Measurements from ENCODE around the gene TMEM143.
A peak's percentile ranks its signal among the peaks of the same experiment; 100 is the strongest.

The TMEM143 gene

DNA sequence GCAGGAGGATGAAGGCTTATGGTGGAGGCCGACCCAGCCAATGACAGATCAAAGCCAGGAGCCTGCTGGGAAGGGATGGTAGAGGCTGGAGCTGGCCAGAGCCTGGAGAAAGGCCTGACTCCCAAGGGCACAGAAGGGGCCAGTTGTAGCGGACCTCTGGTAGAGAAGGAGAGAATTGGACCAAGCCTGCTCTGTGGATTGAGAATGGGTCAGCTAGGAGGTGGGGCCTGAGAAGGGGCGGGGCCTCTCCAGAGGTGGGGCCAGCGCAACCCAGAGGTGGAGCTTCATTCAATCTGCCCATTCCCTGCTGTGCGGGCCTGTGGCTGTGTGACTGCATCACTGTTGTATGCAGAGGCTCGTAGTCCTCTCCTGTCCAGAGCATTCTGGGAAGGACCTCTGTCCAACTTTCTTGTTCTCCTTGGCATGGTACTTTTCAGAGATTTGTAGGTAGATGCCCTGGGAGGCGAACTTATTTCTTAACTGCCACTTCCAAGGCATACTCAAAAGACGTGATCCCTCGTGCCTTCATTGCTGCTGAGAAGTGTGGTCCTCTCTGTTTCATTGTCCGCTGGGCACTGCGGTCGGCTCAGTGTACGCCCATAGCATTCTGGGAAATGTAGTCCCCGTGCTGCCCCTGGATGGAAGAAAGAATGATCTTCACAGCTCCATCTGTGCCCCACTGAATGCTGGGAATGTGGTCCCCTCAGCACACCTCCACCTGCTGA lies 36.4 kb upstream of the TMEM143 start:
- POLR2A ChIA-PET, result interaction anchor here (0.6 to 0.8 kb wide), 2 partner anchors 9 to 67 kb away, joined by 4 to 5 read pairs; partner anchors contain the start of gene KDELR1
- CTCF ChIA-PET, result interaction anchor here (1.3 to 3.3 kb wide), 3 partner anchors 10 to 184 kb away, joined by 3 to 38 read pairs (median 10); partner anchors contain the start of genes GRWD1 and KDELR1
- no peak for DNase-seq (ENCODE audit: low read depth, low spot score)
- peak overlapping the region; percentile 29 for H3K4me3 ChIP-seq (ENCODE audit: low read depth, low read length)
- TF ChIP-seq CTCF (IDR thresholded peaks at IDR 0.05; ENCODE audit: insufficient read depth, low read length, missing control alignments), result no peak

DNA sequence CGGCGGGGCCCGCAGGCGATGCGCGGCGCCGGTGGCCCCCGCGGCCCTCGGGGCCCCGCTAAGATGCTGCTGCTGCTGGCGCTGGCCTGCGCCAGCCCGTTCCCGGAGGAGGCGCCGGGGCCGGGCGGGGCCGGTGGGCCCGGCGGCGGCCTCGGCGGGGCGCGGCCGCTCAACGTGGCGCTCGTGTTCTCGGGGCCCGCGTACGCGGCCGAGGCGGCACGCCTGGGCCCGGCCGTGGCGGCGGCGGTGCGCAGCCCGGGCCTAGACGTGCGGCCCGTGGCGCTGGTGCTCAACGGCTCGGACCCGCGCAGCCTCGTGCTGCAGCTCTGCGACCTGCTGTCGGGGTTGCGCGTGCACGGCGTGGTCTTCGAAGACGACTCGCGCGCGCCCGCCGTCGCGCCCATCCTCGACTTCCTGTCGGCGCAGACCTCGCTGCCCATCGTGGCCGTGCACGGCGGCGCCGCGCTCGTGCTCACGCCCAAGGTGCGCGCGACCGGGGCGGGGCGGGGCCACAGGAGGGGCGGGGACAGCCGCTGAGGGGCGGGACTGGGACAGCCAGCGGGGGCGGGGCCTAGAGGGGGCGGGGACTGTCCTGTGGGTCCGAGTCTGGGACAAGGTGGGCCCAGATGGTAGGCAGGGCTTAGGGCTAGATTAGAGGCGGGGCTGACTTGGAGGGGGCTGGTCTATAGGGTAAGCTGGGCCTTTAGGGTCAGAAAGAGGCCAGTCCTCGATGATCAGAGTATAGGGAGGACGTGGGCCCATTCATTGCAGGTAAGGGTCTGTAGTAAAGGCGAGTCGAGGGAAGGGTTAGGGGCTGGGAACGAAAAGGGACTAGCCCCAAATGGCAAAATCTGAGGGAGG lies 34.9 kb upstream of the TMEM143 start:
- POLR2A ChIA-PET, result no interaction called here
- H3K4me3 ChIP-seq (ENCODE audit: low read depth, low read length), result peak overlapping the region; percentile 59
- TF ChIP-seq CTCF (IDR thresholded peaks at IDR 0.05; ENCODE audit: insufficient read depth, low read length, missing control alignments), result no peak
- DNase-seq (ENCODE audit: low read depth, low spot score), result no peak
- CTCF ChIA-PET, result interaction anchor here (1.4 to 3.3 kb wide), 2 partner anchors 9 to 47 kb away, joined by 3 to 10 read pairs; partner anchors contain the start of gene GRWD1

- TF ChIP-seq CTCF (IDR thresholded peaks at IDR 0.05; ENCODE audit: insufficient read depth, low read length, missing control alignments), result no peak
- CTCF ChIA-PET, result interaction anchor here (1.4 kb wide), 1 partner anchor 9 kb away, joined by 3 read pairs; no protein-coding TSS in a partner anchor
- DNase-seq (ENCODE audit: low read depth, low spot score), result no peak
- POLR2A ChIA-PET, result no interaction called here
- peak overlapping the region; percentile 59 for H3K4me3 ChIP-seq (ENCODE audit: low read depth, low read length)
Measured at GRCh38 chr19:48398102-48398374, 34.3 kb upstream of the TMEM143 start.

GRCh38 chr19:48397263-48398101 lies 33.7 kb upstream of the TMEM143 start:
- H3K4me3 ChIP-seq (ENCODE audit: low read depth, low read length), result peak overlapping the region; percentile 59
- no peak for DNase-seq (ENCODE audit: low read depth, low spot score)
- CTCF ChIA-PET, result no interaction called here
- no peak for TF ChIP-seq CTCF (IDR thresholded peaks at IDR 0.05; ENCODE audit: insufficient read depth, low read length, missing control alignments)
- POLR2A ChIA-PET, result no interaction called here

DNA sequence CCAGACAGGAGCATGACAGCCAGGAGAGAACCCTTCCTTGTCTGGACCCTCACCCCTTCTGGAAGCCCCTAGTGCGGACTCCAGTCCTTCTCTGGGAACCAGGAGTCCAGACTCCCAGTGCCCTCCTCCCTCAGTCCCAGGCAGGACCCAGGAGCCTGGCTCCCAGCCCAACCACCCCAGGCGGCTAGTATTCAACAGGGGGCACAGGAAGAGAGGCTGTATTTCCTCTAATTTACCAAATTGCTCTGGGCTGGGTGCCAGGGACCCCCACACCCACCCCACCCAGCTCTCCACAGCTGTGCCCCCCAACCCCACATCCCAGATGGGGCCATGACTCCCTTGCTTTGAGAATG lies 33.1 kb upstream of the TMEM143 start:
- H3K4me3 ChIP-seq (ENCODE audit: low read depth, low read length), result no peak overlapping the region
- ChIA-PET POLR2A (no interaction called here), CTCF (no interaction called here)
- no peak for DNase-seq (ENCODE audit: low read depth, low spot score)
- no peak for TF ChIP-seq CTCF (IDR thresholded peaks at IDR 0.05; ENCODE audit: insufficient read depth, low read length, missing control alignments)
